Heart right ventricle (tissue), 16 donors: ENCODE results near the gene MRTFA. TPM values are rescaled to one million over a fixed set of nuclear protein-coding genes. Genes with fewer than 3 reads are reported as not detected.

Source experiments
- ATAC-seq, 8 donors: fragments of 200-7000 bp; cut with Tn5 transposase; one replicate each; pipeline ENCODE4 v1.9.1; 2020; ENCODE audit warnings: mild to moderate bottlenecking in 8 of 8, moderate library complexity in 8 of 8, moderate number of reproducible peaks in 1 of 8
- DNase-seq, 2 donors: peaks; one replicate each; pipeline ENCODE4 v3.0.0-alpha.2; 2020
- H3K27ac ChIP-seq, 10 donors: fragments of 200-600 bp; sonication (generic) in 2 of 10; one replicate each; pipeline versions ENCODE4 v1.5.0 to v1.8.0; 2020 to 2022; ENCODE audit warnings: mild to moderate bottlenecking in 3 of 10
- H3K27me3 ChIP-seq, 7 donors: fragments of 200-600 bp; one replicate each; pipeline ENCODE4 v1.8.0; 2021 to 2022; ENCODE audit warnings: mild to moderate bottlenecking in 2 of 7
- H3K36me3 ChIP-seq, 9 donors: fragments of 200-600 bp; sonication (generic) in 1 of 9; one replicate each; pipeline versions ENCODE4 v1.5.0 to v1.8.0; 2020 to 2022; ENCODE audit warnings: mild to moderate bottlenecking in 2 of 9
- H3K4me1 ChIP-seq, 9 donors: fragments of 200-600 bp; sonication (generic) in 1 of 9; one replicate each; pipeline versions ENCODE4 v1.5.0 to v1.8.0; 2020 to 2022; ENCODE audit warnings: mild to moderate bottlenecking in 4 of 9
- H3K4me3 ChIP-seq, 10 donors: fragments of 200-600 bp; sonication (generic) in 2 of 10; one replicate each; pipeline versions ENCODE4 v1.5.0 to v1.8.0; 2020 to 2022; ENCODE audit warnings: mild to moderate bottlenecking in 7 of 10, moderate library complexity in 2 of 10
- H3K9me3 ChIP-seq, 11 donors: fragments of 200-600 bp in 10 of 11; sonication (generic) in 2 of 11; one replicate each; pipeline versions ENCODE4 v1.5.0 to v1.8.0; 2013 to 2022; ENCODE audit warnings: mild to moderate bottlenecking in 2 of 11, control low read depth in 1 of 11, moderate library complexity in 1 of 11
- WGBS, 2 donors: extraction: QIAGEN DNeasy Blood & Tissue Kit; methylation state at CpG; one replicate each; pipeline ENCODE4 v1.1.7; 2013; ENCODE audit warnings: inconsistent platforms in 1 of 2; 5-methylcytosine and 5-hydroxymethylcytosine counted together
- intact Hi-C, 10 donors: fragments of 100-400 bp; cut with DNase I; formaldehyde crosslinking; loops; one replicate each; pipeline versions ENCODE4 v1.11.1 to v1.14.2; 2022
- polyA plus RNA-seq, 2 donors: library from polyadenylated mRNA; stranded (reverse); fragments of 200-250 nt; gene quantifications; one replicate each; pipeline ENCODE4 v1.2.3, GENCODE V29; 2013
- total RNA-seq, 10 donors: library from RNA; stranded (reverse); fragmentation: NEBNext Ultra II Directional in 3 of 10; extraction: Animal tissue kit (Norgen Biotek cat#: 25700) in 3 of 10; gene quantifications; one replicate each; pipeline versions ENCODE4 v1.2.1 to v1.2.4, GENCODE V29; 2021 to 2023
- TF ChIP-seq, protein P1 (sequence below), 9 donors: fragments of 200-600 bp; sonication (generic) in 2 of 9; IDR thresholded peaks; one replicate each; pipeline versions ENCODE4 v1.5.0 to v1.8.0; 2021 to 2022; ENCODE audit warnings: antibody characterized with exemption in 9 of 9, mild to moderate bottlenecking in 5 of 9, moderate library complexity in 1 of 9
- donor health status: Arrhythmogenic right ventricular cardiomyopathy.
- donor health status: ischemic (EF 13 %, LVEDD 7.1; RV severe dilation, severe dysfunction).
- donor health status: healthy with polysubstance abuse.
- donor health status: DM: no; HTN: yes; CAD: no.
- donor health status: DM: no; HTN: no; CAD: no.
- donor health status: ischemic (EF 25% LVEDD 6.9; RV normal size, moderate dysfunction).
- donor health status: ischemic (EF 25% LVEDD 5.7; RV mildly dilated, moderate dysfunction).
- donor health status: healthy.
- donor health status: DM: yes; HTN: yes; CAD: no.
- donor health status: Ischemic cardiomyopathy.
- donor health status: ischemic (EF 35%, LVEDD 5.7; RV mildly dilated, moderate dysfunction).
- donor health status: nonischemic (EF 11% LVEDD 7.7; RV severe dilation, severe dysfunction).
- donor health status: DM: yes; HTN: yes; CAD: no.
- donor health status: PGD.
- donor health status: ischemic (EF 29% LVEDD 5.4; RV normal size, mild dysfunction).
- donor health status: nonischemic (EF 23%, LVEDD 6.1; RV moderate dilation, normal function).

MRTFA gene
- total and polyA plus RNA-seq, 12 donors = 13.2 to 30.9 (median 18.9) TPM

DNA sequence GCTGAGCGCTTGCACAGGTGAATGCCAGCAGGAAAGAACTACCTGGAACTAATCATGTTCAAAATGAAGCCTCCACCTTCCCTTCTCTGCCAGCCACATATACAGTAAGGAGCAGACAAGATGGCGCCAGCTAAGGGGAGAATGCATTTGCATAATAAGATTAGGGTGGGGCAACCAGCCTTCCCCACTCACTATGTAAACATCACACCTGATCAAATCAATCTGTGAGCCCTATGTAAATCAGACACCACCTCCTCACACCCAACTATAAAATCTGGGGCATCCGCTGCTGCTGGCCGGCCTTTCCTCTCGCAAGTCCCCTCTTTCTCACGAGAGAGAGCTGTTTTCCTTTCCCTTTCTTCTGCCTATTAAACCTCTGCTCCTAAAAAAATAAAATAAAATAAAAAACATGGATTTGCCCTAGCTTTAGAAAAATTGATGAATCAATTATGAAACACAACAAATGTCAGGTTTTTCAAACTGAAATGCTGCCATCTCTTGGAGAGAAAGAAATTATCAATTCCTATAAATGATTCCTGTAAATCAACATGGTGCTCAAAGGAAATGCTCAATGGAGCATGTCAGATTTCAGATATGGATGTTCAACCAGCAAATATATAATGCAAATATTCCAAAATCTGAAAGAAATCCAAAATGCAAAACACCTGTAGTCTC lies 157.3 kb downstream of the MRTFA start:
- peaks cover 0 to 65% (median 23%) of the 10 kb centered on the region in 9 donors for H3K4me1 ChIP-seq
- no peak overlapping the region for H3K4me3 ChIP-seq
- intact Hi-C loops = no loop called here
- DNase-seq (no peak), ATAC-seq (no peak)
- H3K36me3 ChIP-seq = peaks cover 0 to 16% (median 0%) of the 10 kb centered on the region in 9 donors
- no peaks in the 10 kb centered on the region for H3K9me3 ChIP-seq
- H3K27ac ChIP-seq = peak overlapping the region in 1 of 10 donors; percentile 20
- TF ChIP-seq, protein P1, sequence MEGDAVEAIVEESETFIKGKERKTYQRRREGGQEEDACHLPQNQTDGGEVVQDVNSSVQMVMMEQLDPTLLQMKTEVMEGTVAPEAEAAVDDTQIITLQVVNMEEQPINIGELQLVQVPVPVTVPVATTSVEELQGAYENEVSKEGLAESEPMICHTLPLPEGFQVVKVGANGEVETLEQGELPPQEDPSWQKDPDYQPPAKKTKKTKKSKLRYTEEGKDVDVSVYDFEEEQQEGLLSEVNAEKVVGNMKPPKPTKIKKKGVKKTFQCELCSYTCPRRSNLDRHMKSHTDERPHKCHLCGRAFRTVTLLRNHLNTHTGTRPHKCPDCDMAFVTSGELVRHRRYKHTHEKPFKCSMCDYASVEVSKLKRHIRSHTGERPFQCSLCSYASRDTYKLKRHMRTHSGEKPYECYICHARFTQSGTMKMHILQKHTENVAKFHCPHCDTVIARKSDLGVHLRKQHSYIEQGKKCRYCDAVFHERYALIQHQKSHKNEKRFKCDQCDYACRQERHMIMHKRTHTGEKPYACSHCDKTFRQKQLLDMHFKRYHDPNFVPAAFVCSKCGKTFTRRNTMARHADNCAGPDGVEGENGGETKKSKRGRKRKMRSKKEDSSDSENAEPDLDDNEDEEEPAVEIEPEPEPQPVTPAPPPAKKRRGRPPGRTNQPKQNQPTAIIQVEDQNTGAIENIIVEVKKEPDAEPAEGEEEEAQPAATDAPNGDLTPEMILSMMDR (IDR thresholded peaks at IDR 0.05) = peak in 2 of 9 donors; percentile 11 to 12
- H3K27me3 ChIP-seq = no peaks in the 10 kb centered on the region
- WGBS, 2 donors = 97% methylated on average over 6 of the region's 6 CpGs

DNA sequence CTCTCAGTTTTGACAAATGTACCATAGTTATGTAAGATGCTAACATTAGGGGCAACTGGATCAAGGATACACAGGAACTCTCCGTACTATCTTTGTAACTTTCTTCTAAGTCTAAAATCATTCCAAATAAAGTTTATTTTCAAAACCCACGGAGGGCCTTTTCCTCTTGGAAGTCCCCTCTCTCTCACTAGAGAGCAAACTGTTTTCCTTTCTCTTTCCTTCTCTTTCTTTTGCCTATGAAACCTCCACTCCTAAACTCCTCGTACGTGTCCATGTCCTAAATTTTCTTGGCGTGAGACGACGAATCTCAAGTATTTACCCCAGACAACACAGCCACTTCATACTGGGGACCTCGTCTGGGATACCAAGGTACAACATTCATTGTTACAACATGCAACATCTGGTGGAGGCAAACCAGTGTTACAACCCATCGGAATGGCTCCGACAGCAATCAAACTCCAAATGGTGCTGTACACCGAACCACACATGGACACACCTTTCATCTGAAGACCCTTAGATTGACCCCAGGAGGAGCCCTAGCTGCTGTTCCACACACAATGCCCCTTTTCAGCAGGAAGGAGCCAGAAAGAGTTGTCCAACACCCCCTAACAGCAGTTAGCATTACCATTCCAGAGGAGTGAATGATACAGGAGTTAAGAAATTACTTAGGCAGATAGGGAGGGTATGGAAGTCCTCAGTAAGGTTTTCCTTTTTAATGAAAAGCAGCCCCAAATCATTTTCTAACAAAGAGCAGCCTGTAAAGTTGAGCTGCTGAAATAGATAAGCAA lies 158.0 kb downstream of the MRTFA start:
- Histone ChIP-seq H3K4me1 (peaks cover 0 to 64% (median 23%) of the 10 kb centered on the region in 9 donors), H3K36me3 (peaks cover 0 to 12% (median 0%) of the 10 kb centered on the region in 9 donors), H3K4me3 (no peak overlapping the region), H3K27me3 (no peaks in the 10 kb centered on the region), H3K27ac (peak overlapping the region in 3 of 10 donors; percentile 11 to 42 (median 34)), H3K9me3 (no peaks in the 10 kb centered on the region)
- WGBS, 2 donors = 80 to 83% methylated on average over 11 of the region's 11 CpGs
- TF ChIP-seq, protein P1 (IDR thresholded peaks at IDR 0.05) = no peak
- intact Hi-C loops = no loop called here
- ATAC-seq = no peak
- DNase-seq = no peak

DNA sequence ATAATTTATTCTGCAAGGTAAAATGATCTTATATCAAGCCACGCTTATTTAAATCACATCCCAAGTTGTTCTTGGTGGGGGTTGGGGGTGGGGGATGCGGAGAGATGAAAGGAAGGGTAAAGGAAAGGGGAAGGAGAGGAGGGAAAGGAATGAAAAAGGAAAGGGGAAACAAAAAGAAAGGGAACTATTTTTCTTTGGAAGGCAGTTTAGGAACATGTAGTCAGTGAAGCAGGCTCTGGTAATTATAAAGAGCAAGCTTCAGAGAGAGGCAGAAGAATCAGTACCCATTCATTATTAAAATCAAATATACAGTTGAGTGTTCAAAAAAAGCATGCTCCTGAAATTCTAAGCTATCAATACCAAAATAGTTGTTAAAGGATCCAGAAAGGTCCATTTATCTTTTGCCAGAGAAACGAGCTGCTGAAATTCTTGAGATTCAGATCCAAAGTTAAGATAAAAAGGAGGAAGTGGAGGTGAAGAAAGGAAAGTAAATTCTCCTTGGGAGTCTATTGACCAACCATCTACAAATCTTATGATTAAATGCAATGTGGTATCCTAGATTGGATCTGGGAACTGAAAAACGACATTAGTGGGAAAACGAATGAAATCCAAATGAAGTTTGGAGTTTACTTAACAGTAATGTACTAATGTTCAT lies 158.7 kb downstream of the MRTFA start:
- WGBS, 2 donors = 56 to 61% methylated on average over 5 of the region's 5 CpGs
- DNase-seq (no peak), ATAC-seq (no peak)
- Histone ChIP-seq H3K36me3 (peaks cover 0 to 10% (median 0%) of the 10 kb centered on the region in 9 donors), H3K4me1 (peaks cover 0 to 64% (median 23%) of the 10 kb centered on the region in 9 donors), H3K4me3 (no peak overlapping the region), H3K9me3 (no peaks in the 10 kb centered on the region), H3K27ac (peak overlapping the region in 2 of 10 donors; percentile 34 to 42), H3K27me3 (no peaks in the 10 kb centered on the region)
- intact Hi-C loops = no loop called here
- TF ChIP-seq, protein P1 (IDR thresholded peaks at IDR 0.05) = no peak

DNA sequence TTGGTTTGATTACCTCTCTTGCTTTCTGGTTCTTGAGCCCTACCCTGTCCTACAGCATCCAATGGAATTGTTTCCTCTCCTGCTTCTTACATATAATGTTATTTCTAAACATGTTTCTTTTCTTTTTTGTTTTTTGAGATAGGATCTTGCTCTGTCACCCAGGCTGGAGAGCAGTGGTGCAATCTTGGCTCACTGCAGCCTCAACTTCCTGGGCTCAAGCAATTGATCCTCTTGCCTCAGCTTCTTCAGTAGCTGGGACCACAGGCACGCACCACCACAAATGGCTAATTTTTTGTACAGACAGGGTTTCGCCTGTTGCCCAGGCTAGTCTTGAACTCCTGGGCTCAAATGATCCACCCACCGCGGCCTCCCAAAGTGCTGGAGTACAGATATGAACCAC lies 160.2 kb downstream of the MRTFA start:
- 94% methylated on average over 4 of the region's 4 CpGs for WGBS, 2 donors
- ATAC-seq (no peak), DNase-seq (no peak)
- H3K36me3 ChIP-seq = peaks cover 0 to 10% (median 0%) of the 10 kb centered on the region in 9 donors
- no peak overlapping the region for H3K27ac ChIP-seq
- H3K9me3 ChIP-seq = no peaks in the 10 kb centered on the region
- TF ChIP-seq, protein P1 (IDR thresholded peaks at IDR 0.05) = no peak
- H3K4me1 ChIP-seq = peaks cover 0 to 51% (median 11%) of the 10 kb centered on the region in 9 donors
- H3K27me3 ChIP-seq = no peaks in the 10 kb centered on the region
- H3K4me3 ChIP-seq = no peak overlapping the region
- intact Hi-C loops = no loop called here
